Parietal lobe (tissue), 1 donor: ENCODE measurements around the gene GBX1. TPM values are rescaled to one million over a fixed set of nuclear protein-coding genes. Genes with fewer than 3 reads are reported as not detected.

Source experiments
- total RNA-seq: library from RNA; depleted of rRNA; stranded (reverse); fragments of >200 nt; gene quantifications from one replicate; pipeline ENCODE4 v1.2.3, GENCODE V29; 2014

The GBX1 gene
- total RNA-seq: not detected

DNA sequence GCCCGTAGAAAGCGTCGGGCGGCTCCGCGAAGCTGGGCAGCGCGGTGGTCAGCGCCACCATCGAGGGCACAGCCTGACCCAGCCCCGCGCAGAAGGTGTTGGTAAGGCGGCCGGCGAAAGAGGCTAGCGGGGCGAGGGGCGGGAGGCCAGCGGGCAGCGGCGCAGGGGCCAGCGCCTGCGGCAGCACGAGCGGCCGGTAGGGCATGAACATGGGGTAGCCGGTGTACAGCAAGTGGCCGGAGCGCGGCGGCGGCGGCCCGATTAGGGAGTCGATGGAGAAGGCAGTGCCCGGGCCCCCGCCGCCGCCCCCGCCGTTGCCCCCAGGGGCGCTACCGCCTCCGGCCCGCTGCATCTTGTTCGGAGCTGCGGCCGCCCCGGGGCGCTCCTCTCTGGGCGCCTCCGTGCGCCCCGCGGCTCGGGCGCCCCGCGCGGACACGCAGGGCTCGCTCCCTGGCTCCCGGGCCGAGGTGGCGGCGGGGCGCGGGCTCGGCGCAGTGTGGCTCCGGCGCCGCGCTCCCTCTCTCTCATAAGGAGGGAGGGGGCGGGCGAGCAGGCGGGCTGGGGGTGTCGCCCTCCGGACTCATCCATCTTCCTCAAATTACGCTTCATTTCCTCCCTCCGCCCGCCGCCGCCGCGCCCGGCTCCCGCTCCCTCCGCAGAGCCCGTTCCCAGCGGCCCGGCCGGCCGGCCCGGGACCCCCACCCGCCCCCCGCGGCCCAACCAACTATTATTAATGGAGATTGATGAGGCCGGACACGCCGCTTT, at the start of gene GBX1:
GBX1 (minus strand) TSS at position 498 of the 765 bp plus-strand sequence; CDS start at position 352, 146 bp downstream.

GRCh38 chr7:151210087-151210854, 42.8 kb upstream of the GBX1 start, which contains the start of gene H2BK1:
H2BK1 (minus strand) TSS chr7:151210488; CDS start chr7:151210318, 170 bp downstream.

DNA sequence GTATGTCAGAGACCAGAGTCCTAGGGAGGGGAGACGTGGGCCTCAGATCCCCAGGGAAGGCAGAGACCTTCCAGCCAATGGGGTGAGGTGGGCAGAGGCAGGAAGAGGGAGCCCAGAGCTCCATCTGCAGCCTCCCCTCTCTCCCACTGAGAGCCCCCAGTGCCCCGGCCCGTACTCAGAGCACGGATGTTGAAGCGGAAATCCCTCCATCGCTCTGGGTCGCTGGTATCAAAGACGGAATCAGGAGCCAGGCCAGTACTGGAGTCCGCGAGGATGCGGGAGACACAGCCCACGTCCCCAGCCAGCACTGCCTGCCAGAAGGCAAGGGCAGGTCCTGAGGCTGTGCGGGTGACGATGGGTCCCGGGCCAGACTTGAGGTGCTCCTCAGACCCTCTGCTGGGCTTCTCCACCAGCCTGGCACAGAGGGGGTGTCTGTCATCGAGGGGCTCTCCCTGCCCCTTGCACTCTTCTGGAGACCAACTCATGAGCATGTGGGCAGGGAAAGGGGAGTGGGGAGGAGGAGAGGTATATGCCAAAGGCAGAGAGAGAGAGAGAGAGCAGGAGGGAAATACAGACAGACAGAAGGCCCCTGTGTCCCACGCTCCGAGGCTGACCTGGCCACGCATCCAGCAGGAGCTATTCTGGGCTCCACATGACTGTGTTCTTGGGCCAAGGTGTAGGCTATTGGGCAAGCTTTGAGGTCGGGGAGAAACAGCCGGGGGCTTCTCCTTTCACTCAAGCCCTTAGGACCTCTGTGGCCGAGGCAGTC, 19.3 kb upstream of the GBX1 start, which contains the start of gene ASB10:
ASB10 (minus strand) TSS at position 611 of the 769 bp plus-strand sequence; CDS start at position 491, 120 bp downstream.

Other genes with a start within 250 kb of the GBX1 start
- 17.2 TPM for gene KCNH2, start 189.4 kb downstream of the GBX1 start, total RNA-seq
- gene NOS3, start 176.7 kb downstream of the GBX1 start, total RNA-seq: 1.3 TPM
- 2.8 TPM for gene ATG9B, start 143.2 kb downstream of the GBX1 start, total RNA-seq
- gene ABCB8, start 139.2 kb downstream of the GBX1 start, total RNA-seq: 67.6 TPM
- gene ASIC3, start 119.2 kb downstream of the GBX1 start, total RNA-seq: 2.5 TPM
- 36.6 TPM for gene CDK5, start 109.8 kb downstream of the GBX1 start, total RNA-seq
- 10.6 TPM for gene SLC4A2, start 108.1 kb downstream of the GBX1 start, total RNA-seq
- gene FASTK, start 86.9 kb downstream of the GBX1 start, total RNA-seq: 53.5 TPM
- 8.5 TPM for gene TMUB1, start 84.2 kb downstream of the GBX1 start, total RNA-seq
- gene AGAP3, start 81.2 kb downstream of the GBX1 start, total RNA-seq: 106 TPM
- gene ASB10, start 19.6 kb upstream of the GBX1 start, total RNA-seq: not detected
- gene H2BK1, start 42.8 kb upstream of the GBX1 start, total RNA-seq: not detected
- gene ABCF2, start 59.5 kb upstream of the GBX1 start, total RNA-seq: 27.9 TPM
- gene CHPF2, start 64.8 kb upstream of the GBX1 start, total RNA-seq: 24.4 TPM
- 154 TPM for gene SMARCD3, start 81.0 kb upstream of the GBX1 start, total RNA-seq
- 60.1 TPM for gene NUB1, start 174.1 kb upstream of the GBX1 start, total RNA-seq
- gene WDR86, start 242.3 kb upstream of the GBX1 start, total RNA-seq: 121 TPM